Activated gamma-delta T cell (primary cell): ENCODE measurements around the gene SNCA.

ENCODE experiments used
- DNase-seq: peaks from one replicate; lab custom pipeline; 2025; lab: John Stamatoyannopoulos, UW

SNCA gene

GRCh38 chr4:89754531-89754930 is 82.4 kb downstream of the SNCA start:
- no peak for DNase-seq

- no peak for DNase-seq
Measured at GRCh38 chr4:89753601-89754066, 83.3 kb downstream of the SNCA start.

- no peak for DNase-seq
Measured at GRCh38 chr4:89752932-89753598, 83.9 kb downstream of the SNCA start.

GRCh38 chr4:89751416-89751815 is 85.5 kb downstream of the SNCA start:
- no peak for DNase-seq

GRCh38 chr4:89746377-89746776 is 90.6 kb downstream of the SNCA start:
- DNase-seq = no peak

- DNase-seq = no peak
Measured at GRCh38 chr4:89745708-89746107, 91.3 kb downstream of the SNCA start.

GRCh38 chr4:89744914-89745313 is 92.0 kb downstream of the SNCA start:
- no peak for DNase-seq

- DNase-seq = no peak
Measured at GRCh38 chr4:89741768-89742167, 95.2 kb downstream of the SNCA start.

GRCh38 chr4:89739311-89739988 is 97.5 kb downstream of the SNCA start:
- DNase-seq = no peak

- no peak for DNase-seq
Measured at GRCh38 chr4:89737888-89738287, 99.1 kb downstream of the SNCA start.

- no peak for DNase-seq
Measured at GRCh38 chr4:89733946-89734345, 103.0 kb downstream of the SNCA start.

- no peak for DNase-seq
Measured at GRCh38 chr4:89727238-89727637, 109.7 kb downstream of the SNCA start.

GRCh38 chr4:89725268-89725667 is 111.7 kb downstream of the SNCA start:
- DNase-seq = no peak

- DNase-seq = no peak
Measured at GRCh38 chr4:89724716-89725115, 112.2 kb downstream of the SNCA start.

- no peak for DNase-seq
Measured at GRCh38 chr4:89723096-89723495, 113.9 kb downstream of the SNCA start.

GRCh38 chr4:89722517-89722916 is 114.4 kb downstream of the SNCA start:
- DNase-seq = no peak

- DNase-seq = no peak
Measured at GRCh38 chr4:89720981-89721380, 116.0 kb downstream of the SNCA start.

GRCh38 chr4:89719536-89720090 is 117.3 kb downstream of the SNCA start:
- DNase-seq = no peak

- DNase-seq = no peak
Measured at GRCh38 chr4:89716893-89717292, 120.1 kb downstream of the SNCA start.

GRCh38 chr4:89715631-89716030 is 121.3 kb downstream of the SNCA start:
- no peak for DNase-seq

GRCh38 chr4:89712827-89713226 is 124.1 kb downstream of the SNCA start:
- DNase-seq = no peak

- no peak for DNase-seq
Measured at GRCh38 chr4:89712141-89712540, 124.8 kb downstream of the SNCA start.

- DNase-seq = no peak
Measured at GRCh38 chr4:89708903-89709421, 128.0 kb downstream of the SNCA start.
